ENCODE results near the gene ARHGAP8.

- no peak for TF ChIP-seq CTCF (IDR thresholded peaks at IDR 0.05)
- TF ChIP-seq POLR2A (IDR thresholded peaks at IDR 0.05): no peak
Observed at GRCh38 chr22:44722611-44723010, 29.8 kb upstream of the ARHGAP8 start.

Data from tibial nerve (tissue), 3 donors.